C4-2B (cell line): ENCODE results near the gene VWF.

Experiments used
- H3K27ac ChIP-seq: fragments of 450-650 bp; 2 replicates; pipeline ENCODE4 v1.5.1; 2017
- CTCF ChIP-seq: fragments of 450-650 bp; conservative IDR thresholded peaks from 2 replicates; pipeline ENCODE4 v1.5.1; 2017; ENCODE audit warnings: mild to moderate bottlenecking
- ZFX ChIP-seq: fragments of 450-650 bp; IDR thresholded peaks from 2 replicates; pipeline ENCODE4 v1.6.1; 2017

The VWF gene

GRCh38 chr12:5909560-5909959, 214.9 kb downstream of the VWF start:
- TF ChIP-seq ZFX: no peak
- TF ChIP-seq CTCF: no peak
- no peak overlapping the region for H3K27ac ChIP-seq

GRCh38 chr12:5908251-5908650, 216.2 kb downstream of the VWF start:
- TF ChIP-seq ZFX (no peak), CTCF (no peak)
- no peak overlapping the region for H3K27ac ChIP-seq

- no peak overlapping the region for H3K27ac ChIP-seq
These were observed 216.7 kb downstream of the VWF start for GRCh38 chr12:5907807-5908206.

GRCh38 chr12:5905757-5906156, 218.7 kb downstream of the VWF start:
- TF ChIP-seq CTCF: no peak
- no peak for TF ChIP-seq ZFX
- H3K27ac ChIP-seq: no peak overlapping the region

More at GRCh38 chr12:5907807-5908206, 216.7 kb downstream of the VWF start:
- TF ChIP-seq ZFX: no peak
- TF ChIP-seq CTCF: no peak

GRCh38 chr12:5904969-5905368, 219.5 kb downstream of the VWF start:
- no peak overlapping the region for H3K27ac ChIP-seq
- TF ChIP-seq ZFX: no peak
- no peak for TF ChIP-seq CTCF

GRCh38 chr12:5904441-5904840, 220.0 kb downstream of the VWF start:
- no peak overlapping the region for H3K27ac ChIP-seq
- TF ChIP-seq CTCF (no peak), ZFX (no peak)

GRCh38 chr12:5902736-5903135, 221.7 kb downstream of the VWF start:
- no peak for TF ChIP-seq ZFX
- TF ChIP-seq CTCF: no peak
- H3K27ac ChIP-seq: no peak overlapping the region
